Activated CD4-positive, CD25-positive, alpha-beta regulatory T cell treated with anti-CD3 and anti-CD28 coated beads, Interleukin-2, amount 50 U/mL, for 72 hours (primary cell): ENCODE results near the gene NPAS1.

Experiments used
- DNase-seq: peaks from one replicate; pipeline ENCODE4 v3.0.0; 2021

Gene NPAS1

DNA sequence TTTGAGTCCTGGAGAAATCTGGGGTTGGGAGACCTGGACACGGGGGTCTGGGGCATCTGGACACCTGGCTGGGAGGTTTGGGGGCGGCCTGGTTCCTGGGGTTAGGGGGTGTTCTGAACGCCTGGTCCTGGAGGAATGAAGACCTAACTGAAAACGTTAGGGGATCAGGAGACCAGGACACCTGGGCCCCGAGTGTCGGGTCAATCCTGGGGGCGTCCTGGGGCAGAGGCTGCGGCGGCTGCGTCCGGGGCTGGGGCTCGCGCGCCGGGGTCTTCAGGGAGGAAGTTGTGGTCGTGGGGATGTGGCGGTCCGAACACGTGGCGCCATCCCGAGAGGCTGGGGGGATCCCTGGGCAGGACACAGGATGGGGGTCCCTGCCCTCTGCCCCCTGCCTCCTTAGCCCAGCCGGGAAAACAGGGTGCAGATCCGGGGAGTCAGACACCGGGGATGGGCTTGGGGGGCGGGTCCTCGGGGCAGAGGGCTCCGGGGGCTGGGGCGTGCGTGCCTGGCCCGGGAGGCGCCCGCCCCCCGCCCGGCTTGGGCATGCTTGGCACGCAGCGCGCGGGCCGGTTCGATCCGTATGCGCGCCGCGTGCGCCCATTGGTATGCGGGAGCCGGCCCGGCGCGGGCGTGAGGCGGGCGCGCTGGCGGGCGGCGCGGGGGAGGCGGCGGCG lies 632 bp downstream of the NPAS1 start:
- no peak for DNase-seq

DNA sequence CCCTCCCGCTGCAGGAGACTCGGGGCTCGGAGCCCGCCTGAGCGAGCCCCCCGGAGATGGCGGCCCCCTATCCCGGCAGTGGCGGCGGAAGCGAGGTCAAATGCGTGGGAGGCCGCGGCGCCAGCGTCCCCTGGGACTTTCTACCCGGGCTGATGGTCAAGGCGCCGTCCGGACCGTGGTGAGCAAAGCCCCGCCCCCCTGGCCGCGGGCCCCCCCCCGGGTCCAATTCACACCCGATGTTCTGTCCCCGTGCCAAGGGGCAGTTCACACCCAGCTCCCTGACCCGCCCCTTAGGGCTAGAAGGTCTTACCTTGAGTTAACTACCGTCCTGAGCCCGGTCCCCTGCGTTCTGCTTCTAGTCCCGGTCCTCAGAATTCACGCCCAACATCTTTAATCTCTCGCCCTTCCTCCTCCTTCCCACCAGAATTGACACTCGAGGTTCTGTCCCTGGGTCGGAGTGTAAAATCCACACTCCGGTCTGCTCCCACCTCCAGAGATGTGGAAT lies 1.4 kb downstream of the NPAS1 start:
- no peak for DNase-seq

DNA sequence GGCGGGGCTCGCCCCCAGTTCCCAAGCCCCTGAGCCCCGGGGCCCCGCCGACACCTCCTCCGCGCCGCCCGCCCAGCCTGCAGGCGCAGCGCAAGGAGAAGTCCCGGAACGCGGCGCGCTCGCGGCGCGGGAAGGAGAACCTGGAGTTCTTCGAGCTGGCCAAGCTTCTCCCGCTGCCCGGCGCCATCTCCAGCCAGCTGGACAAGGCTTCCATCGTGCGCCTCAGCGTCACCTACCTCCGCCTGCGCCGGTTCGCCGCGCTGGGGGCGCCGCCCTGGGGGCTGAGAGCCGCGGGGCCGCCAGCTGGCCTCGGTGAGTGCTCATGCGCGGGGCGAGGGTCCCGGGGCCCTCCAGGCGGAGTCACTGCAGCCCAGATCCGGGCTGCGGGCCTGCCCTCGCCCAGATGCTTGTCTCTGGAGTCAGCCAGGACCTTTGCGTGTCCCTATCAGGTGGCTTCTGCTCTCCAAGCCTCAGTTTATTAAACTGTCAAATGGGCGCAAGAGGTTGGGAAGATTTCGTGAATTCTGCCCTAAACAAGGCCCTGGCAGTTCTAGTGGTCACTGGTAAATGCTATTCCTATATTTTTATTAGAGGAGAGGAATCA lies 2.0 kb downstream of the NPAS1 start:
- no peak for DNase-seq

DNA sequence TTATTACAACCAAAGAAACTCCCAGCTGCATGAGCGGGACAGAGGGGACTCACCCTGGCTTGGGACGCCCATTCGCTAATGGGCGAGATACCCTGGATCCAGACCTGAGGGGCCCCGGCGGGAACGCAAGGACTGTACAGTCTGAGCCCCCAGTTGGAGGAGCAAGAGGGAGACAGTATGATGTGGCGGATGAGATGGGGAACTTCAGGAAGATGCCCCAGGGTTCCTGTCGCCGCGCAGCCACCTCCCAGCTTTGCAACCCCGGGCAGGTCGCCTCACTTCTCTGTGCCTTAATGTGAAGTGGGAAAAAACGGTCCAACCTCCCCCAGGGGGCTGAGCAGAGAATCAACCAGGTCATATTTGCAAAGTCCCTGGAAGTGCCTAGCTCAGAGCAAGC lies 2.5 kb downstream of the NPAS1 start:
- DNase-seq, result no peak

DNA sequence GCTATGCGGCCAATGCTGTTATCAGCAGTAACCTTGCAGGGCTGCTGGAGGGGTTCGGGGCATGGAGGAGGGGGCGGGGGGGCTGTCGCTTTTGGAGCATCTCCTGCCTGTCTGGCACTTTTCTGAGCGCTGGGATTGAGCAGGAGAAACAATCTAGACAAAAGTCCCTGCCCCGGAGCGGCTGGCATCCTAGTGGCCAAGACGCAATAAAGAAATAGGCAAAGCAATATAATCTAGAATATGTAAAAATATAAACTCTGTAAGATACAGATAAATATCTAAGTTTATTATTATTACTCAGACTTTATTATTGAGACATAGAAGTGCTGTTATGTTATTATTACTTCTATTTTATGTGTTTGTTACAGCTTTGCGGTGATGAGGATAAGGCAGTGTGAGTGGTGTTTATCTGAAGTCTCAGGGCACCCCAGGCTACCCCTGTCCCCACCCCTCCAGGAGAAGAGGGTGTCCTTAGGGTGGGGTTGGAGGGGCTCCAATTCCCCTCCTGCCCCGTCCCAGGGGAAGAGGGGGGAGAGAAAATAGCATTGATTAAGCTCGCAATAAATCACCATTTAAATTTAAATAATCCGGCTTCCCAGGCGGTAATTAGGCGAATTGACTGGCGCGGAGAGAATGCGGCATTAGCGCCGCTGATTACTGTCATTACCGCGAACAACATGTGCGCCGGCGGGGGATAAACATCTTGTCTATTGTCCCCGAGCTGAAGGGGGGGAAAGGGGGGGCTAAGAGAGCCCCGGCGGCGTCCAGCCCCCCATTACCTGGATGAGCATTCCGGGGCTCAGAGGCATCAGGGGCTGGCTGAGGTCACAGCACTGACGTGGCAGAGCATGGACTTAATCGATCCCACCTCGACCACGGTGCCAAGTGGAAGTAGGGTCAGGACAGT lies 3.2 kb downstream of the NPAS1 start:
- no peak for DNase-seq

DNA sequence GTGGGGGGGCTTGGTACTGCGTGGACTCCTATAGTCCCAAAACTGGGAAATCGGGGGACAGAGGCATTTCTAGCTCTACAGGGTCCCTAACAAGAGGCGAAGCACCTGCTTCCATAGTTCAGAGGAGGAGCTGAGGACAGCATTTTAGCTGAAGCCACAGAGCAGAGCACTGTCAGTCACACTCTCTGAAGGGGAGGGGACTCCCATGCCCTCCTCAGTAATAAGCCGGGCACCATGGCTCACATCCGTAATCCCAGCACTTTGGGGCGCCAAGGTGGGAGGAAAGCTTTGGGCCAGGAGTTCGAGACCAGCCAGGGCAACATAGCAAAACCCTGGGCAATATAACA lies 3.8 kb downstream of the NPAS1 start:
- no peak for DNase-seq

DNA sequence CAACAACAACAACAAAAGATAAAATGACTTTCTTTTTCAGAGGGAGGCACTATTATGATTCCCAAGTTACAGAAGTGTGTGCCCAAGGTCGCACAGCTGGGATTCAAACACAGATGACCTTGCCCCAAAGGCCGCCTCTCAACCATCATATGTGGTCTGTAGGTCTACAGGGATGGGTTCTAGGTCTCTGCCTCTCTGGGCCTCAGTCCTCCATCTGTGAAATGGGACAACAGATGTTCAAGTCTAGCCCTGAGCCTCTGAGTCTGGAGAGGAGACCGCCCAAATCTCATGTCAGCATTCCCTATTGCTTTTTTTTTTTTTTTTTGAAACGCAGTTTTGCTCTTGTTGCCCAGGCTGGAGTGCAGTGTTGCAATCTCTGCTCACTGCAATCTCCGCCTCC lies 4.9 kb downstream of the NPAS1 start:
- no peak for DNase-seq

DNA sequence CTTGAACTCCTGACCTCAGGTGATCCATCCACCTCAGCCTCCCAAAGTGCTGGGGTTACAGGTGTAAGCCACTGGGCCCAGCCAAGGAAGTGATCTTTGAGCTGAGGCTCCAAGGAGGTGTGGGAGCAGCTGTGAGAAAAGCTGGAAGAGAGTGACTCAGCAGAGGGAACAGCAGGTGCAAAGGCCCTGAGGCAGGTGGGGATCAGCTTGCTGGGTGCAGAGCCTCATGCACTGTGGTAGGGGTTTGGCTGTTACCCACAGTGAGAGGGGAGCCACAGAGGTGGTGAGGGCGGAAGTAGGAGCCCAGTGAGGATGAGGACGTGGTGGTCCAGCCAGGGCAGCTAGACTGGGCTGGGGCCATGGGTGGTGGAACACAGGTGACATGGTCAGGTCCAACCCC lies 6.5 kb downstream of the NPAS1 start:
- no peak for DNase-seq

DNA sequence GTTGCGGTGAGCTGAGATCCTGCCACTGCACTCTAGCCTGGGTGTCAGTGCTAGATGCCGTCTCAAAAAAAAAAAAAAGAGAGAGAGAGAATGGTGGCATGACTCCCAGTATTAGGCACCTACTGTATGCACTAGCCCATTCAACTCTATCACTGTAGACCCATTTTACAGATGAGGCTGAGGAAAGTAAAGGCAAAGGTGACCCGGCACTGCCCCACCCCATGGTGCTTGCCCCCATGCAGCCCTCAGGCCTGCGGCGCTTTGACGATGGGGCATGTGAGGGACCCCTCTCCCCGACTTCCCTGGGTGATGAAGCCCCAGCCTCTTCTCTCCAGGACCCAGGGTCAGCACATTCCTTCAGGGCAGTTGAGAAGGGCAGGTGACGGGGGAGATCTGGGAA lies 7.3 kb downstream of the NPAS1 start:
- DNase-seq, result no peak

DNA sequence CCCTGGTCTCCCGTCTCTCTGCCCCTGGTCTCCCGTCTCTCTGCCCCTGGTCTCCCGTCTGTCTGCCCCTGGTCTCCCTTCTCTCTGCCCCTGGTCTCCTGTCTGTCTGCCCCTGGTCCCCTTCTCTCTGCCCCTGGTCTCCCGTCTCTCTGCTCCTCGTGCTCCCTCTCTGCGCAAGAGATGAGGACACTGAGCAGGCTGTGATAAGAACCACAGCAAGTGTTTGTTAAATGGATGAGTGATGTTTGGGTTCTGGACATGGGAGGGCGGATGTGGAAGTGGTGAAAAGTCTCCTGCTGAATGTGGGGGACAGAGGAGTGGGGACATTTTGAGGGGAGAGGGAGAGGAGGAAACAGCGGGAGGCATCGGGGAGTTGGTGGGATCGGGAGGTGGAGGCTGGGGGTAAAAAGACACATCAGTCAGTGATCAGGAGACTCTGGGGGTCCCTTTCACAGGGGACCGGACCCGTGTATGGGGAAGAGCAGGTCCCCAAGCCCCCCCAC lies 8.0 kb downstream of the NPAS1 start:
- no peak for DNase-seq

DNA sequence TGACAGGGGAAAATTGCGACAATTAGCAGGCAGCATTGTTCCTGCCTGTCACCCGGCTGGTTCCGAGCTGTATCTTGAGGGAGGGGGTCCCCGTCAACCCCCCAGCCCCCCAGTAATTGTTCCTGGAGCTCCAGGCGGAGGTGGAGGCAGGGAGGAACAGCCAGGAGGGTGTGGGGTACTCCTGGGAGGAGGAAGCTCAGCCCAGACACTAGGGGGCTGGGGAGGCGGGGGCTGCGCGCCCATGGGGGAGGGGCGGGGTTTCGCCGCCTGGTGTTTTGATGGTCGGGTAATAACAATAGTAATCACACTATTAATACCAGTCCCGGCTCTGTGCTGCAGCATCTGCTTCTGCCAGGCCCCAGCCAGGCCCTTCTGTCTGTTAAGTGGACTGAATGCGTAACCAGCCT lies 8.6 kb downstream of the NPAS1 start:
- no peak for DNase-seq

DNA sequence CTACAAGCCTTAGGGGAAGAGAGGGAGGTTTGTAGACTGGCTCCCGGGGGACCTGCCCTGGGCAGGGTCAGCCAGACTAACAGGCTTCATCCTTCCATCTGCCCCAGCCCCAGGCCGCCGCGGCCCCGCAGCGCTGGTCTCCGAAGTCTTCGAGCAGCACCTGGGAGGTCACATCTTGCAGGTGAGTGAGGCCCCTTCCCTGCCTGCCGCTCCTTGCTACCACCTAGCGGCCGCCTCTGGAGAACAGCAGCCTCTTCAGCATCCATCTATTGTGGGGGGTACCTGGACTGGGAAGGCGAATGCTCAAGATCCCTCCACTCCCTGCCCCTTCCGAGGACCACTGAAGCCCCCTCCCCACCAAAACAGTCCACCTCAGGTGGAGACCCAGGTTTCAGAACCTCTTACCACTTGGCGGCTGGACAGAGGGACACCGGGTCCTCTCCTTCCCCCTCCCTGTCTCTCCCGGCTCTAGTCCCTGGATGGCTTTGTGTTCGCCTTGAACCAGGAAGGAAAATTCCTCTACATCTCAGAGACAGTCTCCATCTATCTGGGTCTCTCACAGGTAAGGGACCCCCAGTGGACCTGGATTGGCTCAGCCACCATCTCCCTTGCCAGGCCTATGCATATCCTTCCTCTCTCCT lies 12.7 kb downstream of the NPAS1 start:
- DNase-seq, result peak; percentile 59

DNA sequence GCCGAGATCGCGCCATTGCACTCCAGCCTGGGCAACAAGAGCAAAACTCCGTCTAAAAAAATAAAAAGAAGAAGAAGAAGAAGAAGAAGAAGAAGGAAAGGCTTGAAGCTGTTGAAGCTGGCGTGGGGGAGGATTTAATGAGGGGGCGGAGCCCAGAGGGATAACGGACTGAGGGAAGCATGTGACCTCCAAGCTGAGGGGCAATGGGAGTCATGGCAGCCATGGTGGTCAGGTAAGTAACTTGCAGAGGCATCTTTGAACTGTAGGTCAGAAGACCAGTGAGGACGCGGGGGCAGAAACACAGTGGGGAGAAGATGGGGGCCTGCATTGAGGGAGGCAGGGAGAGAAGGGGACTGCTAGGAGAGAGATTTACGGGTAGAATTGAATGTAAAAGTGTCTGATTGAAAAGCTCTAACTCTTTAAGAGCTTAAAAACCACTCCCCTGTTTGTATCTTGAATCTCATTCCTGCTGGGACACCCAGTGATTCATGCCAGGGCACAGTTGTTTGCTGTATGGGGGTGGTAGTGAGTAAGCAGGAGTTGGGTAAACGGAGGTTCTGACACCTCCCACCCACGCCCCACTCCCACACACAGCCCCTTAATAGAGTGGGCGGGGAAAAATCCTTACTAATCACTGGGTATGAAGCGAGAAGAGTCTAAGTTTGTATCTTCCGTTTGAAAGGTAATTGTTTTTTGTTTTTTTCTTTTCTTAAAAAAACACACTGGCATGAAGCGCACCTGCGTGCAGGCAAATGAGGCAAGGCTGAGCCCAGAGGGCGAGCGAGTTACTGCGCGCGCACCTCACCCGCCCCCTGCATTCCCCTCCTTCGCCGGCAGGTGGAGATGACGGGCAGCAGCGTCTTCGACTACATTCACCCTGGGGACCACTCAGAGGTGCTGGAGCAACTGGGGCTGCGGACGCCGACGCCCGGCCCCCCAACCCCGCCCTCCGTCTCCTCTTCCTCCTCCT lies 15.8 kb downstream of the NPAS1 start:
- peak; percentile 100 for DNase-seq

DNA sequence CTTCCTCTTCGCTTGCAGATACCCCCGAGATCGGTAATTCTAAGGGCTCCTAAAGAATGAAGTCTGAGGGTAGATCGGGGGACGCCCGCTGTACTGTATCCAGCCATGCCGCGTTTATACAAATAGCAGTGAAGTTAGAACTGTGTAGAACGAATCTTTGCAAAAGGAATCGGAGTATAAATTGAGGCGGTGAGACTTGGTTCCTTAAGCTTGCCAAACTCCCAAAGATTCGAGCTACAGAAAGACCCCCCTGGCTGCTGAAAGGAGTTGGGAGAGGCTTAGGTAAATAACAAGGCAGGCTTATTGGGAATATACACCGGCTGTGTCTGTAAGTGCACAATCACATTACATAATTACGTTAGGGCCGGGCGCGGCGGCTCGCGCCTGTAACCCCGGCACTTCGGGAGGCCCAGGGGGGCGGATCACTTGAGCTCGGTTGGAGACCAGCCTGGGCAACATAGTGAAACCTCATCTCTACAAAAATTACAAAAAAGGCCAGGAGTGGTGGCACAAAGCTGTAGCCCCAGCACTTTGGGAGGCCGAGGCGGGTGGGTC lies 16.5 kb downstream of the NPAS1 start:
- DNase-seq, result no peak

DNA sequence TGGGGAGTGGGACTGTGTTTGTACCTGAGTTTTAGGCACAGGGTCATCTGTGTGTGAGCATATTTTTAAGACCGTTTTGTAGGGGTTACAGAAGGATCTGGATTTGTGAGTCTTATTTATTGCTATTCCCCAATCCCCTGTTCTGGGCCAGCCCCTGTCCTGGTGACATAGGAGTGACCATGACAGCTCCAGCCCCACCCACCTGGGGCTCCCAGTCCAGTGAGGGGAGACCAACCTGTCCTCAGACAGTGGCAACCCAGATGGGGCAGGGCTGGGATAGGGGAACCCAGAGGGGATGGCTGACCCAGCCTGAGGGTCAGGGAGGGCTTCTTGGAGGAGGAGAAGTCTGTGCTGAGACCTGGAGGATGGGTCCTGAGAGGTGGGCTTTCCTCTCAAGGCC lies 18.1 kb downstream of the NPAS1 start:
- no peak for DNase-seq

DNA sequence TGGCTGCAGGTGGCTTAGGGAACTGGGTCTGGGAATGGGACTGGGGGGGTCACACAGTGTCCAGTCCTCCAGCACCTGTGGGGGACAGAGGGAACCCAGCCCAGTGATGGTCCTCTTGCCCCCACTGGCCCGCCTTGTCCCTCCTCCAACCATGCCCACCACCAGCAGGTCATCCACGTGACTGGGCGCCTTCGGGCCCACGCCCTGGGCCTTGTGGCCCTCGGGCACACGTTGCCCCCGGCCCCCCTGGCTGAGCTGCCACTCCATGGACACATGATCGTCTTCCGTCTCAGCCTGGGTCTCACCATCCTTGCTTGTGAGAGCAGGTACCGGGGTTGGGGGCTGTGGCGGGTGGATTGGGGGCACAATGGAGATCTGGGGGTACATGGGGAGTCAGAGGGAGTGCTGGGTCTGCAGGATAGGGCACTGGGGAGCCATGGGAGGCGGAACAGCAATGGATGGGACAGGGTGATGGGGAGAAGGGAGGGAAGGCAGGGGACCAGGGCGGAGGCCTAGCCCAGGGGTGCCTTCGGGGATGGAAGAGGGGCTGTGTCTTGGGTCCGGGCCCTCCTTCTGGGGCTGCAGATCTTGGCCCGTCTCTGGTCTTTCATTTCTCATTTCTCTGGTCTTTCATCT lies 19.7 kb downstream of the NPAS1 start:
- DNase-seq, result no peak

DNA sequence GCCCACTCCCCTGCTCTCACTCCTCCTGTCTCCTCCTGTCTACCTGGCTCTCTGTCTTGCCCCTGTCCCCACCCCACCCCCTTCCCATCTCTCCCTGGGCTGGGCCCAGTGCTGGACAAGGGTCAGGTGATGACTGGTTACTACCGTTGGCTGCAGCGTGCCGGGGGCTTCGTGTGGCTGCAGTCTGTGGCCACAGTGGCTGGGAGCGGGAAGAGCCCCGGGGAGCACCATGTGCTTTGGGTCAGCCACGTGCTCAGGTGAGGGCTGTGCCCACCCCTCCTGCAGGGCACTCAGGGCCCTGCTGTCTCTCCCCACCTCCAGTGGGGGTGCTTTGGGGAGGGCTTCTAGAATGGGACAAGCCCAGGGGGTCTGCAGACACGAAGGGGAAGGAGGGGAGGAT lies 21.2 kb downstream of the NPAS1 start:
- no peak for DNase-seq

DNA sequence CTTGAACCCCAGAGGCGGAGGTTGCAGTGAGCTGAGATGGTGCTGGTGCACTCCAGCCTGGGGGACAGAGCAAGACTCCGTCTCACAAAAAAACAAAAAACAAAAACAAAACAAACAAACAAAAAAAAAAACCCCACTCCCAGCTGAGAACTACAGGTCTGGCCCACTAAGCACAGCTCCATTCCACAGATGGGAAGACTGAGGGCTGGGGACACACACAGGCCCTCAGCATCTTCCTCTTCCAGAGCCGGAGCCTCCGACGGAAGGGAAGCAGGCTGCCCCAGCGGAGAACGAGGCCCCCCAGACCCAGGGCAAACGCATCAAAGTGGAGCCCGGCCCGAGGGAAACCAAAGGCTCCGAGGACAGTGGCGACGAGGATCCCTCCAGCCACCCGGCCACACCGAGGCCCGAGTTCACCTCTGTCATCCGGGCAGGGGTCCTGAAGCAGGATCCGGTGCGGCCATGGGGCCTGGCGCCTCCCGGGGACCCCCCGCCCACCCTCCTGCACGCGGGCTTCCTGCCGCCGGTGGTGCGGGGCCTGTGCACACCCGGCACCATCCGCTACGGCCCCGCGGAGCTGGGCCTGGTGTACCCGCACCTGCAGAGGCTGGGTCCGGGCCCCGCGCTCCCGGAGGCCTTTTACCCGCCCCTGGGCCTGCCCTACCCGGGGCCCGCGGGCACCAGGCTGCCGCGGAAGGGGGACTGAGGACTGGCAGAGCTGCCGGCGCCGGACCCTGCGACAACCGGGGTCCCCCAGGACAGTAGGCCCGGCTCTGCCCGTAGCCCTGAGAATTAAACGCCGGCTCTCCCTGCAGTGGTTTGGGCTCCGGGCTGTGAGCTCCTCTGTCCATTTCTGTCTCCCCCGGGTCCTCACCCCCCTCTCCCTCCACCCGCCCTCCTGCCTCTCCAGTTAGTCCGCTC lies 25.6 kb downstream of the NPAS1 start:
- no peak for DNase-seq

DNA sequence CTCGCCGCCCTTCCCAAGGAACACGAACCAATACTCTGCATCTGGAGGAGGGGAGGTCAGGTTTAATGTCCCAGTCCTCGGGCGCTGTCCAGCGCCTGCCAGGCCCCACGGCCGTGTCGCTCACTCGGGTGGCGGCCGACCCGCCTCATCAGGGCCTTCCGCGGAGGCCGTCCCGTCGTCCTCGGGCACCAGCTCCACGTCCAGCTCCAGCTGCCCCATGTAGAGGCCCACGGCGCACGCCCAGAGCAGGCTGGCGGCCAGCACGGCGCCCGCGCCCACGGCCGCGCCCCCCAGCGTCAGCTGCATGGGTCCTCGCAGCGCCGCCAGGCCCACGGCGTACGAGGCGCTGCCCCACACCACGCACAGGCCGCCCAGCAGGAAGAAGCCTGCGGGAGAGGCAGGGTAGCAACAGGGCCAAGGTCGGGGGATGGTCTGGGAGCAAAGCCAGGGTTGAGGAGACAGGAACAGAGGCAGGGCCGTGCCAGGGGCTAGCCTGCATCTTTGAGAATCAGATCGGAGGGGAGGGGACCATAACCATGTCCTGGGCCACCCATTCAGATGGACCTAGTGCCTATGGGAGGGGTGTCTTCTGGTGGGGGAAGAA lies 26.3 kb downstream of the NPAS1 start:
- DNase-seq, result no peak
